Stimulated activated CD8-positive, alpha-beta memory T cell treated with anti-CD3 and anti-CD28 coated beads, Interleukin-4, amount 100 ng/mL, for 24 hours (primary cell): ENCODE results near the gene RUSC2.
"Not testable (repeated sequence)": the region's sequence is repeated elsewhere in the genome, so short reads cannot be mapped to it uniquely, and the experiment has no call there.

Source experiments
- DNase-seq: peaks from one replicate; pipeline ENCODE4 v3.0.0-alpha.2; 2020; ENCODE audit warnings: low read depth

Gene RUSC2

DNA sequence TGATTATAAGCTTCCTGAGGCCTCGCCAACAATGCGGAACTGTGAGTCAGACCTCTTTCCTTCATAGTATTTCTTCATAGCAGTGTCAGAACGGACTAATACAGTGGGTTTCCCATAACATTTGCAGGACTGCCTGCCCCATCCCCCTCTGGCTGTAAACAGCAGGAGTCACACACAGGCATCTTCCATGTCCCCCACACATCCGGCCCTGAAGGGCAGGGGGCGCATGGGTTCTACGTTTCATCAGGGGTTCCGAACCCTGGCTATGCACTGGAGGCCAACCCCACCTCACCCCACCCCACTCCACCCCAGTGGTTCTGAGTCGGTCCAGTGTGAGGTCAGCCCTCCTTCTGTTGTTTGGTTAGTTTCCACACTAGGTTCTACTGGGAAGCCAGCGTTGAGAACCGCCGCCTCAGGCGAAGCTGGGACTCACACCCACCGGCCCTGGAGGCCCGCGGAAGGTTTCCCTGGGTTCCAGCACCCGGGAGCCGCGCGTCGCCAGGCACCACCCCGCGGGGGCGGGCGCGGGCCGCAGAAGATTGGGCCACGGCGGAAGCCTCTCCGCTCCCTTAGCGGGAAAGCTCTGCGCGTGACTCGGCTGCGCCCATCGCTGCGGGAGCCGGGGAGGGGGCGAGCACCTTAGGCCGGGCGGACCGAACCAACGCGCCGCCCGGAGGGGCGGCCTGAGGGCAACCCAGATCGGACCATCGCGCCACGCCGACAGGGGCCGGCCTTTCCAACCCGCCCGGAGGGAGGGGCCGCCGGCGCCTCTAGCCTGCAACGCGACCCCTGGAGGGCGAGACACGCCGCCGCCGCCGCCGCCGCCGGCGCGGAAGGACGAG lies at the start of gene RUSC2:
RUSC2 (plus strand) TSS at position 799 of the 842 bp plus-strand sequence. CDS start 56,411 bp downstream, outside the sequence.
- DNase-seq, result peak; percentile 35

GRCh38 chr9:35446012-35446411 lies 43.9 kb upstream of the RUSC2 start:
- DNase-seq, result no peak

GRCh38 chr9:35448496-35448895 lies 41.4 kb upstream of the RUSC2 start:
- DNase-seq, result no peak

- no peak for DNase-seq
These were observed 37.4 kb upstream of the RUSC2 start for GRCh38 chr9:35452481-35452880.

- no peak for DNase-seq
These were observed 36.1 kb upstream of the RUSC2 start for GRCh38 chr9:35453786-35454185.

DNA sequence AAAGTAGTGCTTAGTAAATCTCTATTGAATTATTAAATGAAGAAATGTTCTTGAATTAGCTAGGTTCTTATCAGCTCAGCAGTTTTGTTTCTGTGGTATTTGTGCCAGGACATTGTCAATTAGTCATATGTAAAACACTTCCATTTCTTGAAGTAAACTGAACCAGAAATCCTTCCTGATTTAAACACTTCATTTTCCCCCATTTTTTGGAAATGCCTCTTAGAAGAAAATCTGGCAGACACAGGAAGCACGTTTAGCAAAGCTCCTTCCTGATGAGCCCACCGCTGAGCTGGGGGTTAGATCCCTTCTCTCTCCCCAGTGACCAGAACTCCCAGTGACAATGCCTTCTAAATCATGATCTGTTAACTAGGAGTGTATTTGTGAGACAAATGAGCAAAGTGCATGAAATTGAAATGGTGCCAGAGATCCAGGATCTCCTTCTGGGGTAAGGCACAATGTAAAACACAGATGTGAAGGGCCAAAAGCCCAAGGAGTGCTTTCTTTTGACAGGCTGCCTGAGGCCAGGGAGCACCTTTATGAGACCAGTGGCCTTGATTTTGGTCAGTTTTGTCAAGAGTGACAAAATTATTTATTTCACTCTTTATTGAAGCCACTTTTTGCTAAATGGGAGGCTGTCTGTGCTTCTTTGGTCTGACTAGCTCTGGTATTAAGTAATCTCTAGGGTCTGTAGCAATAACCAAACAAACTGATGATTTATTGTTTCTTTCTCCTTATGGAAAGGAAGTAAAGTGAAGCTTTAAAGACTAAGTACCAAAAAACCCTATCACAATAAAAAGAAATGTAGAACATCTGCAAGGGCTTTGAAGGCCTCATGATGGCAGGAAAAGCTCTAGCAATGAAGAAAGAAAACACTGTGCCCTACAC lies 25.5 kb upstream of the RUSC2 start:
- DNase-seq, result no peak

DNA sequence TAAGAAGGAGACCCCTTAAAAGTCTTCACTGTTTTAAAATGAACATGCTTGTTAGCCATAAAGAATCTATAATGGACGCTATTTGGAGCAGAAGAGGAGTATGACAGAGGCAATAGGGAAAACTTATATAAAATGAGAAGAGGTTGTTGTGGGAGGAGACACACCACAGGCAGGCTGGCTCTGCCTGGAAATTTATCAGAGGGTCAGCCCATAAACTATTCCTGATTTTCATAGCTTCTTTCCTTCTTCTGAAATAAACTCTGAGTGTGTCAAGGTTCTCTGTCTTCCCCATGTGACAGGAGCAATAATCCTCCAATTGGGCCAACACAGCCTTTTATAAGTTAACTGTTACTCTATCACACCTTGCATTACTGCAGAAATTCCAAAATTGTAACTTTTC lies 19.6 kb upstream of the RUSC2 start:
- no peak for DNase-seq

DNA sequence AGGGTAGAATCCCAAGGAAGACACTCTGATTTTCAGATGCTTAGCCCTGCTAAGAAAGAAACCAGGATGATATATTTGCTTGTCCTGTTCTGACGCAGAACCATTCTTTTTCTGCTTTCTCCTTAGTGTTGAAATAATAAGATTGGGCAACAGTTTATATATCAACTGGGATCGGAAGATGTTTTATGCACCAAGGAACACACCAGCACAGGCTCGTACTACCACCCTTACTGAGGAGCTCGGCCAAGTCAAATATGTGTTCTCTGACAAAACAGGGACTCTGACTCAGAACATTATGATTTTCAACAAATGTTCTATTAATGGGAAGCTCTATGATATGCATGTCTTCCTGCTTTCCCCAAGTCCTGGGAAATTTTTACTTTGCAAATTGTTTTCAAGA lies 19.0 kb upstream of the RUSC2 start:
- no peak for DNase-seq

- no peak for DNase-seq
These were observed 13.3 kb upstream of the RUSC2 start for GRCh38 chr9:35476596-35476995.

DNA sequence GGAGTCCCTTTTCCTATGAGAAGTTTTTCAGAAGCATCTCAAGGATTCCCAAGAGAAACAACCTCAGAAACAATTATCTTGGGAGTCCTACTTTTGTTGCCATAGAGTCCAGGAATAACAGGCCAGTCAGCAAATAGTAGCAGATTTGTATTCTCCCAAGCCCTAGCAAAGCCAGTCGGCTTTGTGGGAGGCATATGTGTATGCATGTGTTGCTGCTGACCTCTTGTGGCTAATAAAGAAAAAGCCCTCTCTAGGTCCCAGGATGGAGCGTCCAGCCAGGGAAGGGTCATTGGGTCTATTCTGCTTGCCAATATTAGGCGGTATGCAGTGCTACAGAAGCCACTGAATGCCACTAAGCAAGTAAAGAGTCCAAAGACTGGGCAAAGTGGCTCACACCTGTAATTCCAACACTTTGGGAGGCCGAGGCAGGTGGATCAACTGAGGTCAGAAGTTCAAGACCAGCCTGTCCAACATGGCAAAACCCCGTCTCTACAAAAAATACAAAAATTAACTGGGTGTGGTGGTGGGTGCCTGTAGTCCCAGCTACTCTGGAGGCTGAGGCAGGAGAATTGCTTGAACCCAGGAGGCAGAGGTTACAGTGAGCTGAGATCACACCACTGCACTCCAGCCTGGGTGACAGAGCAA lies 12.6 kb upstream of the RUSC2 start:
- not testable (repeated sequence) for DNase-seq

DNA sequence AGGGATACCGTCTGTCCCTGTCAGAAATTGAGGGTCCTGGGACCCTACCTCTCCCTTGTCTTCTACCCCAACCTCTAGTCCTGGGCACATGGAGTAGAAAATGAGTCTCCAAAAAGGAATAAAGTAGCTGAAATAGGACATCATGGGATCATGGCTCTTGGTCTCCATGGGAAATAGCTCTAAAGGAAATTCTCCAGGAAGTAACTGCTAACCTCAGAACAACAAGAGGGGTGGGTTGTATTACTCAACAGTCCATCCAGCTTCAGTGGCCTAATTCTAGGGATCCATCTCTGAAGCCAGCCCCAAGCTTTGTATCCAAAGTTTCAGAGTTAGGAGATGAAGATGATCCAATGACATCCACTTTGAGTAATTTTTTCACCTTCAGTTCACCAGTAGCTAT lies 11.0 kb upstream of the RUSC2 start:
- no peak for DNase-seq

DNA sequence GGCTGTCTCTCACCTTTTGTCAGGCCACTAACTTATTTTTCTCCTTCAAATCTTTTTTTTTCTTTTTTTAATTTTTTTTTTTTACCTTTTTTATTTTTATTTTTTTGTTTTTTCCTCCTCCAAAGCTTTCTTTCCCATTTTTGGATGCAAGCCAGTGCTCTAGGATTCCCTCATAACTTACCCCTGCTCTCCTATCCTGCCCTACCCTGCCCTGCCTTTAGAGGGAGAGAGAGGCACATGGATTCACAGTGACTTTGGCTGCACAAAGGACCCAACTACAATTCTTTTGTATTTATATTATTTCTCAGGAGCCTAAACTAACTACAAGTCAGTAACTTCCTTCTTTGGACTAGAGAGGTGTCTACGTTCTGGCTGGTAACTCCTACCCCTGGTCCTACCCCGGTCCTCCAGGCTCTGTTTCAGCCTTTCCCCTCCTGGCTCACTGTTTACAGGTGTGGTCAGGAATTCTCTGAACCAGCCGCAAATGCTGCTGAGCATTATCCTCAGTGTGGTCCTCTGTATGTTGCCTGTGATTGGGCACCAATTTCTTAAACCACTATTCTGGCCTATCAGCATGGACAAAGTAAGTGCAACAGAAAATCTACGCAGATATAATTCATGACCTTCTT lies 8.4 kb upstream of the RUSC2 start:
- no peak for DNase-seq

DNA sequence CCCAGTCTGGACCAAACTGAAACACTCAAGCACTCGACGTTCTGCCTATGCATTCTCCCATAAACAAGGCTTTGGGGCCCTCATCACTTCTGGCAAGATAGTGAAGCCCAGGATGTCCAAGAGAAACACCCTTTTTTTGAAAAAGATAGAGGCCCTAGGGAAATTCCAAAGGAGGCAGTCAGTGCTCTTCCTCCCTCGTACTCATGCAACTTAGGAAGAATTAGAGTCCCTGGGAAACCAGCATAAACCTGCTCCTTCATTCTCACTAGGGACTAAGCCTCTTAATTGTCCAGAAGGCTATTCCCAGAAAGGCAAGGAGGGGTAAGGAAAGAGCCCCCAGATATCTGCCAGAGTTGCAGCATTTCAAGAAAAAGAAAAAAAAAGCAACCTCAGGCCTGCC lies 7.8 kb upstream of the RUSC2 start:
- DNase-seq, result no peak

DNA sequence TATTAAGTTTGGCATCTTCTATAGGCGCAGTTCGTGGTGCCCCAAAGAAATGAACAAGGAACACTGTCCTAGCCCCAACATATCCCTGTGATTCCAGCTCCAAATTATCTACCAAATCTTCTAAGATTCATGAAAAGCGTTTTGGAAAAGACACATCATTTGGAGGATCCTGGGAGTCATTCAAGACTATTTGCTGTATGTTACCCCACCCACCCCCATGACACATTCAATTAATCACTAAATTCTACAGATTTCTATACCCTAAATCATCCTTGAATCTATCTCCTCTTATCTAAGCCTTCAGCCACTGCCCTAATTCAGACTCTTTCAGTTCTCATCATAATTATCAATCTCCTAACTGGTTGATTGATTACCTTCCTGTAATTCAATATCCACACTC lies 5.5 kb upstream of the RUSC2 start:
- no peak for DNase-seq

DNA sequence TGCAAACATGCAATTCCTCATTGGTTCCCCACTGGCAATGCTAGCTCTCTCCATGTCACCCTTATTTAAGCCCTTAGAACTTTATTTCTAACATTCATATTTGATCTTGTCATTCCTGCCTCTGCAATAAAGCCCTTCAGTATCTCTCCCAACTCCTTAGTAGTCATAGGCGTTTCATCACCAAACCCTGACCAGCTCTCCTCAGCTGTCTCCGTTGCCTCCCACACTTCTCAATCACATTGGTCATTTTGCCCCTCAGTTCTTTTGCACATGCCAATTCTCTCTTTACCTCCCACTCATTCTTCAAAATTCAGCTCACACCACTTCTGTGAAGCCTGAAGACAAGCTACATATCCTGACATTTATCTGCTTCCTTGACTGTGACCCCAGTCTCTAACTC lies 2.8 kb upstream of the RUSC2 start:
- DNase-seq, result no peak

GRCh38 chr9:35488021-35488420 lies 1.9 kb upstream of the RUSC2 start:
- DNase-seq, result no peak

- DNase-seq, result no peak
These were observed 1.2 kb upstream of the RUSC2 start for GRCh38 chr9:35488566-35489312.

DNA sequence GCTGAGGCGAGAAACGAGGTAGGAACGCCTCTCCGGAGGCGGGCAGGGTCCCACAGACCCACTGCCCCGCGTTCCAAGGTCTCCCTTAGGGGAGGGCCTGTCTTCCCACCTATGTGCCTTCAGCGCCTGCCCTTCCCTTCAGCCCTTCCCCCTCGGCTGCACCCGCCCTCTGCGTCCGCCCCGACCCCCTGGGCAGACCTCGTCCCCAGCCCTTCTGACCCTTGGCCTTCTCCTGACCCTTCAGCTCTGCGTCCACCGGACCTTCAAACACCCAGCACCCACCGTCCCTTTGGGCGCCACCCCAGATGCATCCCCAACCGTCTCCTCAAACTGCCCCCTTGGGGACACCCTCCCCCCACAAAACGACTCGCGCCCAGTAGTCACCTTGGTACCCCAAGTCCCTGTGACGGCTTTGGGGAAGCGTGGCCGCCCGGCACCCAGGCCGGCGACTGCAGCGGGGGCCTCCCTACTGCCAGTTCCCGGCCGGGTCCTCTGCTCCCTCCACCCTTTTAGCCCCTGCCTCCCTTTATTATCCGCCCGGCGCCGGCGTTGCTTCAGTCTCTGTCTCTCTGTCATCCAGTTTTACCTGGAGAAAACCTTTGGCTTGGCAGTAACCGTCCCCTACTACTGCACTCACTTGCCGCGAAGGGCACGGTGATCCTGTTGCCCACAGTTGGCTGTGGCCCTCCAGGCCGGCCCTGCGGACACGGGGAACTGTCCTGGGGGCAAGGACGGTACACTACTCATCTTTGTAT lies 421 bp downstream of the RUSC2 start:
- no peak for DNase-seq

- DNase-seq, result no peak
These were observed 1.1 kb downstream of the RUSC2 start for GRCh38 chr9:35490910-35491465.

DNA sequence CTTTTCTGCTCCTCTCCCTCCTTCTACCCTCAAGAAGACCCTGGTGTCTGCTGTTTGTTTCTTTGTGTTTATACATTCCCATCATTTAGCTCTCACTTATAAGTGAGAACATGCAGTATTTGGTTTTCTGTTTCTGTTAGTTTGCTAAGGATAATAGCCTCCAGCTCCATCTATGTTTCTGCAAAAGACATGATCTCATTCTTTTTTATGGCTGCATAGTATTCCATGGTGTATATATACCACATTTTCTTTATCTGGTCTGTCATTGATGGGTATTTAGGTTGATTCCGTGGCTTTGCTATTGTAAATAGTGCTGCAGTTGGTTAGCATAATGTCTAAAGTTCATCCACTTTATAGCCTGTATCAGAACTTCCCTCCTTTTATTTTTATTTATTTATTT lies 3.2 kb downstream of the RUSC2 start:
- DNase-seq, result not testable (repeated sequence)
